ENCODE results near the gene COL4A6. TPM values are rescaled to one million over a fixed set of nuclear protein-coding genes. Genes with fewer than 3 reads are reported as not detected.

The COL4A6 gene
- total RNA-seq, 1 donor from 2014 or later, result 4.1 TPM

DNA sequence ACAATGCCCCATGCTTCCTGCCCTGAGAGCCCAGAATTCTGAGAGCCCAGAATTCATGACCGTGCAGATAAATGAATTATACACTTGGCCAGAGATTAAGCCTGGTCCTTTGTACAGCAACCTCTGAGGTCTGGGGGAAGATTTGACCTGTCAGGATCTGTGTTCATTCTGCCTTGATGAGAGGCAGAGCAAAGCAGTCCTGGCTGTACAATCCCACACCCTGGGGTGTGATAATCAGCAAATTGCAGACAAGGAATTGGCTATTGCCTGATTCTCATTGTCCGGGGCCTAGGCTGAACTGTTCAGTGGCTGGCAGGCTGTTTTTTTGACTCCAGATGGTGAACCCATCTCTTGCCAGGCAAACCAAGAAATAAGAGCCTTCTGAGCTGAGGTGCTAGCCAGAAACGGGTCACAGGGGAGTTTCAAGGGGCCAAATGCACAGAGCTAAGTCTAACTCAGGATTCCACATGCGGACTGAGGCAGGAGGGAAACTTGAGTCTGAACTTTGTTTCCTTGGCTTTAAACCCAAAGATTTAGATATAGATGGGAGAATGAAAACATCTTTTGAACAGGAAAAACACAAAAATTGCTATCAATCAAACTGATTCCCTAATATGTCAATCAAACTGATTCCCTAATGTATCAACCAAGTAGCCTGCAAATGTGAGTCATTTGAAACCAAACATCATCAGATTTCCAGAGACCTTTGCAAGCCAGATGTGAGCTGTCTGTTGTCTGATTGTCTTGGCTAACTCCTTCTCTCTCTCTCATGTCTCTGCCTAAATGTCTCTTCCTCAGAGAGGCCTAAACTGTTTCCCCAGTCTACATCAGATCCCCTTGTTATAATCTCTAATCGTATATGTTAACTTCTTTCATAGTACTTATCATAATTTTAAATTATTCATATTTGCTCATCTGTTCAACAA lies 187.3 kb downstream of the COL4A6 start:
- no peak for DNase-seq (ENCODE audit: low spot score)
- Mint-ChIP-seq H3K4me3 (ENCODE audit: unreplicated experiment) (no peak overlapping the region), H3K27ac (ENCODE audit: unreplicated experiment) (no peak overlapping the region), H3K4me1 (ENCODE audit: low read depth) (no peaks in the 10 kb centered on the region), H3K9me3 (ENCODE audit: low read depth) (peaks cover 8% of the 10 kb centered on the region), H3K27me3 (ENCODE audit: low read depth) (no peaks in the 10 kb centered on the region), H3K36me3 (ENCODE audit: low read depth) (peaks cover 2% of the 10 kb centered on the region)
- TF ChIP-seq, protein P1, sequence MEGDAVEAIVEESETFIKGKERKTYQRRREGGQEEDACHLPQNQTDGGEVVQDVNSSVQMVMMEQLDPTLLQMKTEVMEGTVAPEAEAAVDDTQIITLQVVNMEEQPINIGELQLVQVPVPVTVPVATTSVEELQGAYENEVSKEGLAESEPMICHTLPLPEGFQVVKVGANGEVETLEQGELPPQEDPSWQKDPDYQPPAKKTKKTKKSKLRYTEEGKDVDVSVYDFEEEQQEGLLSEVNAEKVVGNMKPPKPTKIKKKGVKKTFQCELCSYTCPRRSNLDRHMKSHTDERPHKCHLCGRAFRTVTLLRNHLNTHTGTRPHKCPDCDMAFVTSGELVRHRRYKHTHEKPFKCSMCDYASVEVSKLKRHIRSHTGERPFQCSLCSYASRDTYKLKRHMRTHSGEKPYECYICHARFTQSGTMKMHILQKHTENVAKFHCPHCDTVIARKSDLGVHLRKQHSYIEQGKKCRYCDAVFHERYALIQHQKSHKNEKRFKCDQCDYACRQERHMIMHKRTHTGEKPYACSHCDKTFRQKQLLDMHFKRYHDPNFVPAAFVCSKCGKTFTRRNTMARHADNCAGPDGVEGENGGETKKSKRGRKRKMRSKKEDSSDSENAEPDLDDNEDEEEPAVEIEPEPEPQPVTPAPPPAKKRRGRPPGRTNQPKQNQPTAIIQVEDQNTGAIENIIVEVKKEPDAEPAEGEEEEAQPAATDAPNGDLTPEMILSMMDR (IDR thresholded peaks at IDR 0.05), result no peak

GRCh38 chrX:108246304-108246954 lies 191.8 kb downstream of the COL4A6 start:
- Mint-ChIP-seq H3K27me3 (ENCODE audit: low read depth) (no peaks in the 10 kb centered on the region), H3K4me3 (ENCODE audit: unreplicated experiment) (no peak overlapping the region), H3K4me1 (ENCODE audit: low read depth) (no peaks in the 10 kb centered on the region), H3K36me3 (ENCODE audit: low read depth) (no peaks in the 10 kb centered on the region), H3K9me3 (ENCODE audit: low read depth) (no peaks in the 10 kb centered on the region), H3K27ac (ENCODE audit: unreplicated experiment) (no peak overlapping the region)
- TF ChIP-seq, protein P1 (IDR thresholded peaks at IDR 0.05), result no peak
- DNase-seq (ENCODE audit: low spot score), result no peak

GRCh38 chrX:108245462-108245861 lies 192.8 kb downstream of the COL4A6 start:
- no peaks in the 10 kb centered on the region for H3K4me1 Mint-ChIP-seq (ENCODE audit: low read depth)

DNA sequence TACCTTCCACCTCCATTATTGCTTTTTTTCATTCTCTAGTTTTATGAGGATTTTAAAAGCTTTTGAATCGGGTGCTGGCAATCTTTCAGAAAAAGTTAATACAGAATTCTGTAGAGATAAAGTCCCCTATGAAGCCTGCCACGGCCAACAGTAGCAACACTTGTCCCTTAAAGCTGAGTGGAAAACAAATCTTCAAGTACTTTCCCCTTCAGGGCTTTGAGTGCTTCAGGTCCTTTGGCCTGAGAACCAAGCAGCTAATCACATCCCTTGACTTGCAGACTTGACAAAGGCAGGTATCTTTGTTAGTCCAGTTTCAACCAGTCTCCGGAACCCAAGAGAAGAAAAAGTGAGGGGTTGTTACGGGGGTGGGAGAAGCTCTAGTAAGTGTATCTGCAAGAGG lies 202.2 kb downstream of the COL4A6 start:
- peaks cover 5% of the 10 kb centered on the region for H3K36me3 Mint-ChIP-seq (ENCODE audit: low read depth)
- H3K4me1 Mint-ChIP-seq (ENCODE audit: low read depth), result no peaks in the 10 kb centered on the region
- no peaks in the 10 kb centered on the region for H3K9me3 Mint-ChIP-seq (ENCODE audit: low read depth)
- TF ChIP-seq, protein P1 (IDR thresholded peaks at IDR 0.05), result no peak
- H3K27ac Mint-ChIP-seq (ENCODE audit: unreplicated experiment), result no peak overlapping the region
- H3K4me3 Mint-ChIP-seq (ENCODE audit: unreplicated experiment), result no peak overlapping the region
- no peak for DNase-seq (ENCODE audit: low spot score)
- H3K27me3 Mint-ChIP-seq (ENCODE audit: low read depth), result peaks cover 5% of the 10 kb centered on the region

More at GRCh38 chrX:108245462-108245861, 192.8 kb downstream of the COL4A6 start:
- TF ChIP-seq, protein P1 (IDR thresholded peaks at IDR 0.05), result peak; percentile 20
- no peaks in the 10 kb centered on the region for H3K27me3 Mint-ChIP-seq (ENCODE audit: low read depth)
- no peaks in the 10 kb centered on the region for H3K36me3 Mint-ChIP-seq (ENCODE audit: low read depth)
- H3K4me3 Mint-ChIP-seq (ENCODE audit: unreplicated experiment), result no peak overlapping the region
- H3K9me3 Mint-ChIP-seq (ENCODE audit: low read depth), result no peaks in the 10 kb centered on the region
- H3K27ac Mint-ChIP-seq (ENCODE audit: unreplicated experiment), result no peak overlapping the region
- DNase-seq (ENCODE audit: low spot score), result no peak

GRCh38 chrX:108230574-108230973 lies 207.6 kb downstream of the COL4A6 start:
- H3K4me3 Mint-ChIP-seq (ENCODE audit: unreplicated experiment), result no peak overlapping the region
- no peaks in the 10 kb centered on the region for H3K9me3 Mint-ChIP-seq (ENCODE audit: low read depth)
- H3K36me3 Mint-ChIP-seq (ENCODE audit: low read depth), result peaks cover 2% of the 10 kb centered on the region
- TF ChIP-seq, protein P1 (IDR thresholded peaks at IDR 0.05), result no peak
- DNase-seq (ENCODE audit: low spot score), result no peak
- H3K27ac Mint-ChIP-seq (ENCODE audit: unreplicated experiment), result no peak overlapping the region
- H3K27me3 Mint-ChIP-seq (ENCODE audit: low read depth), result no peaks in the 10 kb centered on the region
- no peaks in the 10 kb centered on the region for H3K4me1 Mint-ChIP-seq (ENCODE audit: low read depth)
